ENCODE data around the gene CD24.

The CD24 gene

DNA sequence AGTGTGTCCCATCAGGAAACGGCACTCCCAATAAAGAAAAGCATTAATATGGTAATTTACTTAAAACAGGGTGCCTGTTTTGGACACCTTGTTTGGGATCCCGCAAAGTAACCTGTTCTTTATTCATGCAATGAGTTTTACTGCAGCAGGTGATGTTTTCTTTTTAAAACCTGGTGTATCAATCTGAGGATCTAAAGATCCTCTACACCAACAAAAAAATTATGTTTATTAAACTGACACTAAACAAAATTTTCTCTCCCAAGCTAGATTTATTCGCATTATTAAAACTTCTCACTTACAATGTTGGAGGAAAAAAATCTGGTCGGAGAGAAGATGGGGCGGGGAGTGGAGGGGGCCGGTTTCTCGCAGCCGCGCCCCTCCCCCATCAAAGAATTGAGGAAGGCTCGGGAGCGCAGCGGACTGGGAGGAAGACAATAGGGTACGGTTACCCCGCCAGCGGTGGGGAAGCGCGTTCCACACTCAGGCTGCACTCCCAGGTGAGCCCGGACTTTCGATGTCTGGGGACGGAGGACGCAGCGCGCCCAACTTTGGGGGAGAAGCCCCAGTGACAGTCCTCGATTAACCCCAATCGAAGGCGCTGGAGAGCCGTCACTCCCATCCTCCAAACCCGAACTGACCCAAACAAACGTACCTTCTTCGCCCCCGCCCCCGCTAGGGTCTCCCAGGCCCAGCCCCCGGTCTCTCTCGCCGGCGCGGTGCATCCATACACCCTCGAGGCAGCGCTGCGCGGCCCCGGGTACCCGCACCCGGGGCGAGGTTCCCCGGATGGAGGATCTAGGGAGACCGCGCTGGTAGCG, 1.3 kb downstream of the CD24 start (continued):
- TF ChIP-seq, protein P1, sequence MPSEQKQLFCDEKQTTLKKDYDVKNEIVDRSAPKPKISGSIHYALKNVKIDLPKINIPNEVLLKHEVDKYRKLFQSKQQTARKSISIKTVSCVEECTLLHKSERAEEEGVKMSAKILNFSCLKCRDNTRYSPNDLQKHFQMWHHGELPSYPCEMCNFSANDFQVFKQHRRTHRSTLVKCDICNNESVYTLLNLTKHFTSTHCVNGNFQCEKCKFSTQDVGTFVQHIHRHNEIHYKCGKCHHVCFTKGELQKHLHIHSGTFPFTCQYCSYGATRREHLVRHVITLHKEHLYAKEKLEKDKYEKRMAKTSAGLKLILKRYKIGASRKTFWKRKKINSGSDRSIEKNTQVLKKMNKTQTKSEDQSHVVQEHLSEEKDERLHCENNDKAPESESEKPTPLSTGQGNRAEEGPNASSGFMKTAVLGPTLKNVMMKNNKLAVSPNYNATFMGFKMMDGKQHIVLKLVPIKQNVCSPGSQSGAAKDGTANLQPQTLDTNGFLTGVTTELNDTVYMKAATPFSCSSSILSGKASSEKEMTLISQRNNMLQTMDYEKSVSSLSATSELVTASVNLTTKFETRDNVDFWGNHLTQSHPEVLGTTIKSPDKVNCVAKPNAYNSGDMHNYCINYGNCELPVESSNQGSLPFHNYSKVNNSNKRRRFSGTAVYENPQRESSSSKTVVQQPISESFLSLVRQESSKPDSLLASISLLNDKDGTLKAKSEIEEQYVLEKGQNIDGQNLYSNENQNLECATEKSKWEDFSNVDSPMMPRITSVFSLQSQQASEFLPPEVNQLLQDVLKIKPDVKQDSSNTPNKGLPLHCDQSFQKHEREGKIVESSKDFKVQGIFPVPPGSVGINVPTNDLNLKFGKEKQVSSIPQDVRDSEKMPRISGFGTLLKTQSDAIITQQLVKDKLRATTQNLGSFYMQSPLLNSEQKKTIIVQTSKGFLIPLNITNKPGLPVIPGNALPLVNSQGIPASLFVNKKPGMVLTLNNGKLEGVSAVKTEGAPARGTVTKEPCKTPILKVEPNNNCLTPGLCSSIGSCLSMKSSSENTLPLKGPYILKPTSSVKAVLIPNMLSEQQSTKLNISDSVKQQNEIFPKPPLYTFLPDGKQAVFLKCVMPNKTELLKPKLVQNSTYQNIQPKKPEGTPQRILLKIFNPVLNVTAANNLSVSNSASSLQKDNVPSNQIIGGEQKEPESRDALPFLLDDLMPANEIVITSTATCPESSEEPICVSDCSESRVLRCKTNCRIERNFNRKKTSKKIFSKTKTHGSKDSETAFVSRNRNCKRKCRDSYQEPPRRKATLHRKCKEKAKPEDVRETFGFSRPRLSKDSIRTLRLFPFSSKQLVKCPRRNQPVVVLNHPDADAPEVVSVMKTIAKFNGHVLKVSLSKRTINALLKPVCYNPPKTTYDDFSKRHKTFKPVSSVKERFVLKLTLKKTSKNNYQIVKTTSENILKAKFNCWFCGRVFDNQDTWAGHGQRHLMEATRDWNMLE (tag by site-specific recombination; conservative IDR thresholded peaks at IDR 0.05; ENCODE audit: low read depth): no peak
- TF ChIP-seq, protein P2, sequence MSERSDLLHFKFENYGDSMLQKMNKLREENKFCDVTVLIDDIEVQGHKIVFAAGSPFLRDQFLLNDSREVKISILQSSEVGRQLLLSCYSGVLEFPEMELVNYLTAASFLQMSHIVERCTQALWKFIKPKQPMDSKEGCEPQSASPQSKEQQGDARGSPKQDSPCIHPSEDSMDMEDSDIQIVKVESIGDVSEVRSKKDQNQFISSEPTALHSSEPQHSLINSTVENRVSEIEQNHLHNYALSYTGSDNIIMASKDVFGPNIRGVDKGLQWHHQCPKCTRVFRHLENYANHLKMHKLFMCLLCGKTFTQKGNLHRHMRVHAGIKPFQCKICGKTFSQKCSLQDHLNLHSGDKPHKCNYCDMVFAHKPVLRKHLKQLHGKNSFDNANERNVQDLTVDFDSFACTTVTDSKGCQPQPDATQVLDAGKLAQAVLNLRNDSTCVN (tag by site-specific recombination; optimal IDR thresholded peaks at IDR 0.05): peak; percentile 49
- TF ChIP-seq ZNF10 (tag by site-specific recombination; IDR thresholded peaks at IDR 0.05) (no peak), ZBTB21 (tag by site-specific recombination; IDR thresholded peaks at IDR 0.05) (no peak), ZBTB20 (tag by site-specific recombination; IDR thresholded peaks at IDR 0.05) (peak; percentile 88)
- TF ChIP-seq, protein P3, sequence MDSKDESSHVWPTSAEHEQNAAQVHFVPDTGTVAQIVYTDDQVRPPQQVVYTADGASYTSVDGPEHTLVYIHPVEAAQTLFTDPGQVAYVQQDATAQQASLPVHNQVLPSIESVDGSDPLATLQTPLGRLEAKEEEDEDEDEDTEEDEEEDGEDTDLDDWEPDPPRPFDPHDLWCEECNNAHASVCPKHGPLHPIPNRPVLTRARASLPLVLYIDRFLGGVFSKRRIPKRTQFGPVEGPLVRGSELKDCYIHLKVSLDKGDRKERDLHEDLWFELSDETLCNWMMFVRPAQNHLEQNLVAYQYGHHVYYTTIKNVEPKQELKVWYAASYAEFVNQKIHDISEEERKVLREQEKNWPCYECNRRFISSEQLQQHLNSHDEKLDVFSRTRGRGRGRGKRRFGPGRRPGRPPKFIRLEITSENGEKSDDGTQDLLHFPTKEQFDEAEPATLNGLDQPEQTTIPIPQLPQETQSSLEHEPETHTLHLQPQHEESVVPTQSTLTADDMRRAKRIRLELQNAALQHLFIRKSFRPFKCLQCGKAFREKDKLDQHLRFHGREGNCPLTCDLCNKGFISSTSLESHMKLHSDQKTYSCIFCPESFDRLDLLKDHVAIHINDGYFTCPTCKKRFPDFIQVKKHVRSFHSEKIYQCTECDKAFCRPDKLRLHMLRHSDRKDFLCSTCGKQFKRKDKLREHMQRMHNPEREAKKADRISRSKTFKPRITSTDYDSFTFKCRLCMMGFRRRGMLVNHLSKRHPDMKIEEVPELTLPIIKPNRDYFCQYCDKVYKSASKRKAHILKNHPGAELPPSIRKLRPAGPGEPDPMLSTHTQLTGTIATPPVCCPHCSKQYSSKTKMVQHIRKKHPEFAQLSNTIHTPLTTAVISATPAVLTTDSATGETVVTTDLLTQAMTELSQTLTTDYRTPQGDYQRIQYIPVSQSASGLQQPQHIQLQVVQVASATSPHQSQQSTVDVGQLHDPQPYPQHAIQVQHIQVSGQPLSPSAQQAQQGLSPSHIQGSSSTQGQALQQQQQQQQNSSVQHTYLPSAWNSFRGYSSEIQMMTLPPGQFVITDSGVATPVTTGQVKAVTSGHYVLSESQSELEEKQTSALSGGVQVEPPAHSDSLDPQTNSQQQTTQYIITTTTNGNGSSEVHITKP (tag by site-specific recombination; IDR thresholded peaks at IDR 0.05): peak; percentile 51; the same call in 1 of the 2 replicates

DNA sequence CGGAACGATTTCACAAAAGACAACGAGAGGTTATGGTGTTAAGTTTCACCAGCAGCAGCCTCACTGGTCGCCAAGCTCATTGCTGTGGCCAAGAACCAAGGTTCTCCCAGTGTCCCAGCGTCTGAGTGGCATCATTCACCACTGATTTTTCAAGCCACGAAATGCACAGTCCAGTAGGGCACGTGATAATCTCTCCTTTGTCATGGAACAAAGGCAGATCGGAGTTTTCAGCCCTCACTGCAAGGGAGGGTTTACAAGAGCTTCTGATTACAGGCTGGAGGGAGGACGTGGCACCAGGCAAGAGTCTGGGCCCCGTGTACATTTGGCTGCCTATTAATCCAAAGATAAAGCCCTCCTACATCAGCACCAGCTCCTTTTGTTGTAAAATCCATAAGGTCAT, 2.0 kb downstream of the CD24 start:
- POLR2A ChIA-PET: no interaction called here
- Histone ChIP-seq H3K9me3 (ENCODE audit: control insufficient read depth, insufficient read depth, low read depth, low read length) (no peaks in the 10 kb centered on the region), H3K27ac (ENCODE audit: extremely low read depth, low read depth, low read length) (no peak overlapping the region), H3K36me3 (ENCODE audit: control insufficient read depth in 2 of 2, insufficient read depth in 1 of 2, low read length in 2 of 2) (no peaks in the 10 kb centered on the region), H3K4me3 (ENCODE audit: low read depth, low read length) (no peak overlapping the region), H3K4me1 (ENCODE audit: control insufficient read depth, insufficient read depth, low read length) (no peaks in the 10 kb centered on the region)
- CTCF ChIA-PET: interaction anchor here (0.7 to 1.3 kb wide), 2 partner anchors 25 to 365 kb away, joined by 3 to 5 read pairs; no protein-coding TSS in a partner anchor
- no peak for TF ChIP-seq ZNF707 (tag by site-specific recombination; IDR thresholded peaks at IDR 0.05)
- TF ChIP-seq PRDM1 (tag by site-specific recombination; IDR thresholded peaks at IDR 0.05): no peak
- peak; percentile 55 for TF ChIP-seq ZBTB17 (tag by site-specific recombination; IDR thresholded peaks at IDR 0.05)
- no peak for TF ChIP-seq HOXA7 (CRISPR knock-in tag; IDR thresholded peaks at IDR 0.05; ENCODE audit: borderline replicate concordance)
- TF ChIP-seq FEZF1 (tag by site-specific recombination; IDR thresholded peaks at IDR 0.05): peak; percentile 92
- peak; percentile 54 for TF ChIP-seq ZNF600 (tag by site-specific recombination; IDR thresholded peaks at IDR 0.05)
- TF ChIP-seq, protein P4, sequence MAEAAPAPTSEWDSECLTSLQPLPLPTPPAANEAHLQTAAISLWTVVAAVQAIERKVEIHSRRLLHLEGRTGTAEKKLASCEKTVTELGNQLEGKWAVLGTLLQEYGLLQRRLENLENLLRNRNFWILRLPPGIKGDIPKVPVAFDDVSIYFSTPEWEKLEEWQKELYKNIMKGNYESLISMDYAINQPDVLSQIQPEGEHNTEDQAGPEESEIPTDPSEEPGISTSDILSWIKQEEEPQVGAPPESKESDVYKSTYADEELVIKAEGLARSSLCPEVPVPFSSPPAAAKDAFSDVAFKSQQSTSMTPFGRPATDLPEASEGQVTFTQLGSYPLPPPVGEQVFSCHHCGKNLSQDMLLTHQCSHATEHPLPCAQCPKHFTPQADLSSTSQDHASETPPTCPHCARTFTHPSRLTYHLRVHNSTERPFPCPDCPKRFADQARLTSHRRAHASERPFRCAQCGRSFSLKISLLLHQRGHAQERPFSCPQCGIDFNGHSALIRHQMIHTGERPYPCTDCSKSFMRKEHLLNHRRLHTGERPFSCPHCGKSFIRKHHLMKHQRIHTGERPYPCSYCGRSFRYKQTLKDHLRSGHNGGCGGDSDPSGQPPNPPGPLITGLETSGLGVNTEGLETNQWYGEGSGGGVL (tag by site-specific recombination; IDR thresholded peaks at IDR 0.05): 0 out of 2 replicates have a peak, but pooled peaks have one; percentile 18
- TF ChIP-seq, protein P5, sequence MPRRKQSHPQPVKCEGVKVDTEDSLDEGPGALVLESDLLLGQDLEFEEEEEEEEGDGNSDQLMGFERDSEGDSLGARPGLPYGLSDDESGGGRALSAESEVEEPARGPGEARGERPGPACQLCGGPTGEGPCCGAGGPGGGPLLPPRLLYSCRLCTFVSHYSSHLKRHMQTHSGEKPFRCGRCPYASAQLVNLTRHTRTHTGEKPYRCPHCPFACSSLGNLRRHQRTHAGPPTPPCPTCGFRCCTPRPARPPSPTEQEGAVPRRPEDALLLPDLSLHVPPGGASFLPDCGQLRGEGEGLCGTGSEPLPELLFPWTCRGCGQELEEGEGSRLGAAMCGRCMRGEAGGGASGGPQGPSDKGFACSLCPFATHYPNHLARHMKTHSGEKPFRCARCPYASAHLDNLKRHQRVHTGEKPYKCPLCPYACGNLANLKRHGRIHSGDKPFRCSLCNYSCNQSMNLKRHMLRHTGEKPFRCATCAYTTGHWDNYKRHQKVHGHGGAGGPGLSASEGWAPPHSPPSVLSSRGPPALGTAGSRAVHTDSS (tag by site-specific recombination; IDR thresholded peaks at IDR 0.05): no peak
- TF ChIP-seq TRIM28 (IDR thresholded peaks at IDR 0.05; ENCODE audit: borderline replicate concordance, low read length): peak; percentile 93
- TF ChIP-seq ZFP69B (tag by site-specific recombination; IDR thresholded peaks at IDR 0.05): 0 out of 2 replicates have a peak, but pooled peaks have one; percentile 26
- TF ChIP-seq, protein P6, sequence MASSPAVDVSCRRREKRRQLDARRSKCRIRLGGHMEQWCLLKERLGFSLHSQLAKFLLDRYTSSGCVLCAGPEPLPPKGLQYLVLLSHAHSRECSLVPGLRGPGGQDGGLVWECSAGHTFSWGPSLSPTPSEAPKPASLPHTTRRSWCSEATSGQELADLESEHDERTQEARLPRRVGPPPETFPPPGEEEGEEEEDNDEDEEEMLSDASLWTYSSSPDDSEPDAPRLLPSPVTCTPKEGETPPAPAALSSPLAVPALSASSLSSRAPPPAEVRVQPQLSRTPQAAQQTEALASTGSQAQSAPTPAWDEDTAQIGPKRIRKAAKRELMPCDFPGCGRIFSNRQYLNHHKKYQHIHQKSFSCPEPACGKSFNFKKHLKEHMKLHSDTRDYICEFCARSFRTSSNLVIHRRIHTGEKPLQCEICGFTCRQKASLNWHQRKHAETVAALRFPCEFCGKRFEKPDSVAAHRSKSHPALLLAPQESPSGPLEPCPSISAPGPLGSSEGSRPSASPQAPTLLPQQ (tag by site-specific recombination; IDR thresholded peaks at IDR 0.05): peak; percentile 44; the same call in 1 of the 2 replicates
- TF ChIP-seq ZFP41 (tag by site-specific recombination; IDR thresholded peaks at IDR 0.05; ENCODE audit: borderline replicate concordance): no peak
- TF ChIP-seq ZNF335 (tag by site-specific recombination; conservative IDR thresholded peaks at IDR 0.05): no peak

All from HEK293 (cell line).